Middle frontal gyrus (tissue), 1 donor: ENCODE data around the gene TAF1L.
"Not testable (repeated sequence)": the region's sequence is repeated elsewhere in the genome, so short reads cannot be mapped to it uniquely, and the experiment has no call there.

ENCODE experiments used
- DNase-seq: peaks from one replicate; pipeline ENCODE4 v3.0.0-alpha.2; 2015; ENCODE audit warnings: low spot score; ENCODE audit errors: extremely low spot score

Gene TAF1L, protein sequence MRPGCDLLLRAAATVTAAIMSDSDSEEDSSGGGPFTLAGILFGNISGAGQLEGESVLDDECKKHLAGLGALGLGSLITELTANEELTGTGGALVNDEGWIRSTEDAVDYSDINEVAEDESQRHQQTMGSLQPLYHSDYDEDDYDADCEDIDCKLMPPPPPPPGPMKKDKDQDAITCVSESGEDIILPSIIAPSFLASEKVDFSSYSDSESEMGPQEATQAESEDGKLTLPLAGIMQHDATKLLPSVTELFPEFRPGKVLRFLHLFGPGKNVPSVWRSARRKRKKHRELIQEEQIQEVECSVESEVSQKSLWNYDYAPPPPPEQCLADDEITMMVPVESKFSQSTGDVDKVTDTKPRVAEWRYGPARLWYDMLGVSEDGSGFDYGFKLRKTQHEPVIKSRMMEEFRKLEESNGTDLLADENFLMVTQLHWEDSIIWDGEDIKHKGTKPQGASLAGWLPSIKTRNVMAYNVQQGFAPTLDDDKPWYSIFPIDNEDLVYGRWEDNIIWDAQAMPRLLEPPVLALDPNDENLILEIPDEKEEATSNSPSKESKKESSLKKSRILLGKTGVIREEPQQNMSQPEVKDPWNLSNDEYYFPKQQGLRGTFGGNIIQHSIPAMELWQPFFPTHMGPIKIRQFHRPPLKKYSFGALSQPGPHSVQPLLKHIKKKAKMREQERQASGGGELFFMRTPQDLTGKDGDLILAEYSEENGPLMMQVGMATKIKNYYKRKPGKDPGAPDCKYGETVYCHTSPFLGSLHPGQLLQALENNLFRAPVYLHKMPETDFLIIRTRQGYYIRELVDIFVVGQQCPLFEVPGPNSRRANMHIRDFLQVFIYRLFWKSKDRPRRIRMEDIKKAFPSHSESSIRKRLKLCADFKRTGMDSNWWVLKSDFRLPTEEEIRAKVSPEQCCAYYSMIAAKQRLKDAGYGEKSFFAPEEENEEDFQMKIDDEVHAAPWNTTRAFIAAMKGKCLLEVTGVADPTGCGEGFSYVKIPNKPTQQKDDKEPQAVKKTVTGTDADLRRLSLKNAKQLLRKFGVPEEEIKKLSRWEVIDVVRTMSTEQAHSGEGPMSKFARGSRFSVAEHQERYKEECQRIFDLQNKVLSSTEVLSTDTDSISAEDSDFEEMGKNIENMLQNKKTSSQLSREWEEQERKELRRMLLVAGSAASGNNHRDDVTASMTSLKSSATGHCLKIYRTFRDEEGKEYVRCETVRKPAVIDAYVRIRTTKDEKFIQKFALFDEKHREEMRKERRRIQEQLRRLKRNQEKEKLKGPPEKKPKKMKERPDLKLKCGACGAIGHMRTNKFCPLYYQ (N-terminal part only)

DNA sequence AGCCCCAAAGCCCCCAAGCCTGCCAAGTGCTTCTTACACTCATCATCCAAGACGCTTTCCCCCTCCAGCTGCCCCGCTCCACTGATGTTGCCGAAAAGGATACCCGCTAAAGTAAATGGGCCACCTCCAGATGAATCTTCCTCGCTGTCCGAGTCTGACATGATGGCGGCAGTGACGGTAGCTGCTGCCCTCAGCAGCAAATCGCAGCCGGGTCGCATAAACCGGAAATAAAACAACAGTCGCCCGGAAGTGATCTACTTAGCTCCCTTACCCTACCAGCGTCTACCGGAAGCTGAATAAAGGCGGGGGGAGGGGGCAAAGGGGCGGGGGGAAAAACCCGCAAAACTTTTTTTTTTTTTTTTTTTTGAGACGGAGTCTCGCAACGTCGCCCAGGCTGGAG, at the start of gene TAF1L:
TSS of gene TAF1L (minus strand) at position 308 of the 400 bp plus-strand sequence. CDS start at position 218, 90 bp downstream.
- DNase-seq: no peak

DNA sequence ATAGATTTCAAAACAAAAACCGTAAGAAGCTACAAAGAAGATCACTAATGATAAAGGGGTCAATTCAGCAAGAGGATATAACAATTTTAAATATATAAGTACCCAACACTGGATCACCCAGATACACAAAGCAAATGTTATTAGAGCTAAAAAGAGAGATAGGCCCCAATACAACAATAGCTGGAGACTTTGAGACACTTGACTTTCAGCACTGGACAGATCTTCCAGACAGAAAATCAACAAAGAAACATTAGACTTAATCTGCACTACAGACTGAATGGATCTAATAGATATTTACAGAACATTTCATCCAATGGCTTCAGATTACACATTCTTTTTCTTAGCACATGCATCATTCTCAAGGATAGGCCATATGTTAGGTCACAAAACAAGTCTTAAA, 46.3 kb upstream of the TAF1L start:
- DNase-seq: no peak

DNA sequence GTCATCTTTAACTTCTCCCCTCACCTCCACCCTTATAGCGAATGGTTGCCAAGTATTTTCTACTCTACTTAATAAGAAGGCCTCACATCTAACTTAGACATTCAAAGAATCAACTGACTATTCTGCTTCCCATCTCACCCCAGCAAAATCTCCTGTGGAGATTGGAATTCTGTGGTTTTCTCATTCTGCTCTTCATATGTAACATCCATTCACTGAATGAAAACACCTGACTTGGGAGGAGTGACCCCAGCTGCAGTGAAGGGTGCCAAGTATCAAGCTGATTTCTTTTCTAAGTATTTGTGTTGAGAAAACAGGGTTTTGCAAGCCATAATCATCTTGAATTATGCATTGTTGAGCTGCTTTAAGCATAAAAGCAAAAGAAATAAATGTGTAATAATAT, 42.5 kb upstream of the TAF1L start:
- DNase-seq: no peak

DNA sequence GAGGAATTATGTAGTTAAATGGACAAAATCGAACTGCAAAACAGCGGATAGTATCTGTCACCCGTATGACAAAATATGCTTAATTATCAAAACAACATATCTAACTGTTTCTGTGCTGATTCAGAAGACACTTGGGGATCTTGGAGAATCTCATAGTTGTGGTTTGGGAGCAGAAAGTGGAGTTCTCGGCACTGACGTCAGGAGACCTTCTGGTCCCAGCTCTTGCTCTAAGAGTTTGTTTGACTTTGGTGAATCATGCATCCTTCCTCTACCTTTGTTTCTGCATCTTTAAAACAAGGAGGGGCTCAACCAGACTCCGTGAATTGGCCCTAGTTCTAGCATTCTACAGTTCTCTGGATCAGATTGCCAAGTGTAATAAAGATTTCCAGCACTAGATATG, 37.0 kb upstream of the TAF1L start:
- no peak for DNase-seq

DNA sequence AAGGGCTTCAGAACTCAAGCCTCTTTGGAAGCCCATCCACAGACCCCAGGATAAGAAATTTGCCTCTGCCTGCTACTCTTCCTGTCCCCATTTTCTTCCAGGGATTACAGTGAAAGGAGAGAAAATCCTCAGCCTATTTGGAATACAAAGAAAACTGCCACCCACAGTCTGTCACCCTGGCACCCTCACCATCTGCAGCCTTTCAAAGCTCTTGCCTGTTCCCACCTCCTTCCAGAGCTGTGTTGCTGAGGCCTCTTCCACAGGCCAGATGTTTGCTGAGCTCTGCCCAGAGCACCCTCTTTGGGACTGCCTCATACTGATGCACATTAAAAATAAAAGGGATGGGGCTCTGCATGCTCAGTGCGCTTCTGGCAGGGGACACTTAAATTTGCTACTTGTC, 35.9 kb upstream of the TAF1L start:
- no peak for DNase-seq

DNA sequence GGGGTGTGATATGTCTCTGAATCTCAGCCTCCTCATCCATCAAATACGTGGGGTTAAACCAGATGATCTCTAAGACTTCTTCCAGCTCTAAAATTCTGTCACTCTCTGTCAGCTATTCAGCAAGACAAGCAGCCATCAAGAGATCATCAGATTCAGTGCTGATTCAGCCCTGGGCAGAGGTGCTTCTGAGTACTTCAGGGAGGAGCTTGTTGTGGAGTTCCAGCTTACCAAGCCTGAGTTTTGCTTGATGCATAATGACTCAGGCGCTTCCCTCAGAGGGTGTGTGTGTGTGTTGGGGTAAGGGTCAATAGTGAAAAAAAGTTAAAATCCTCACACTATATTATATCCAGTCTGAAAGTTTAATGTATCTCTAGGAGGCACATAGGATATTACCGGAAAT, 29.6 kb upstream of the TAF1L start:
- no peak for DNase-seq

DNA sequence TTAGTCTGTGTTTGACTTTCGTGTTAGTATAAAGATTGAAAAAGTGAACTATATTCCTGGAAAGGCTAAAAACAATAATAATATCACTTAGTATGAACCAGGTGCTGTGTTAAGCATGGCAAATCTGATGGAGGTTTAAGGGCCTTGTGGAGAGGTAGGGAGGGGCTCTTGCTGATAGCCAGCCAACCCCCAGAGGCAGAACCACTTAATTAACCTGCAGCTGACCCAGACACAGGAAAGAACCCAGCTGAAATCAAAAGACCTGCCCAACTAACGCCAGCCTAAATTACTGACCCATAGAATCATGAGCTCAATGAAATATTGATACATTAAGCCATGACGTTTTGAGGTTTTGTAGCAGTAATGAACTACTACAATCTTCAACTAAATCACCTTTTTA, 28.3 kb upstream of the TAF1L start:
- no peak for DNase-seq

DNA sequence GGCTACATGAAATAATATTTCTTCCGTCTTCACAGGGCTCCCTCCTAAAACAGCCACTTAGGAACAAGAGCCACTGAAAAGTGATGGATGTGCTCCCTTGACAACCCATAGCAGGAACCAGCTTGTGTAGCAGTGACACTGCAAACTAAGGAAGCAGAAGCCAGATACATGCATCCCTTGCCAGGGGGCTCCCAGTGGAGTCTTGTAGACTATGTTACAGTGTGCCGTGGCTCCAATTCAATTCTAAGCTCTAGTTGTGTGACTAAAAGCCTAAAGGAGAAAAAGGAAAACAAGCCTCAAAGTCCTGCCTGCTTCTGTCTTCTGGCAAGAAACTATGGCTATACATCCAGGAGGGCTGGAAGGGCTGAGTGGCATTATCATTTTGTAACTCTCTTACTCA, 12.2 kb upstream of the TAF1L start:
- DNase-seq: no peak

DNA sequence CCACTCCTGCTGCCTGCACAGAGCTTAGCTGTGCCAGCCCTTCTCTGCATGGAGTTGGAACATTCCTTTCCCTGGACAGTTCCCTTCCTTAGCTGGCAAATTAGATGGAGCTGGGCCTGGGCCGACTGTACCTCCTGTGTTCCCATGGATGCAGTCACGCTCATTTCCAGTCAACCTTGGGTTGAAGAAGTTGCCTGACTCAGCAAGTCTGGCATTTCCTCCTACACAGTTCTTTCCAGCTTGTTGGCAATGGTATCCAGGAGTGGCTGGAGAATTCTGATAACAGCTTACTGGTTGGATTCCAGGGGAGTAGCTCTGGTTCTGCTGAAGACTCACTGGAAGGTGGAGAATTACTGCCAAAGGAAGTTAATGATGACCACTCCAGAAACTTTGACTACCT, 9.2 kb upstream of the TAF1L start:
- DNase-seq: no peak

DNA sequence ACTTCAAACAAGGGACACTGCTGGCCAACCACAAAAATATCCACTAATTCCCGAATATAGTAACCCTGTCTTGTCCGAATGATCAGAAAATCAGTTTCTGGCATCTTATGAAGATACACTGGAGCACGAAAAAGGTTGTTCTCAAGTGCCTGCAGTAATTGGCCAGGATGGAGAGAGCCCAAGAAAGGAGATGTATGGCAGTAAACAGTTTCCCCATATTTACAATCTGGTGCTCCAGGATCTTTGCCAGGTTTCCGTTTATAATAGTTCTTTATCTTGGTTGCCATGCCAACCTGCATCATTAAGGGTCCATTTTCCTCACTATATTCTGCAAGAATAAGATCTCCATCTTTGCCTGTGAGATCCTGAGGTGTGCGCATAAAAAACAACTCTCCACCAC, 2.3 kb downstream of the TAF1L start:
- not testable (repeated sequence) for DNase-seq

DNA sequence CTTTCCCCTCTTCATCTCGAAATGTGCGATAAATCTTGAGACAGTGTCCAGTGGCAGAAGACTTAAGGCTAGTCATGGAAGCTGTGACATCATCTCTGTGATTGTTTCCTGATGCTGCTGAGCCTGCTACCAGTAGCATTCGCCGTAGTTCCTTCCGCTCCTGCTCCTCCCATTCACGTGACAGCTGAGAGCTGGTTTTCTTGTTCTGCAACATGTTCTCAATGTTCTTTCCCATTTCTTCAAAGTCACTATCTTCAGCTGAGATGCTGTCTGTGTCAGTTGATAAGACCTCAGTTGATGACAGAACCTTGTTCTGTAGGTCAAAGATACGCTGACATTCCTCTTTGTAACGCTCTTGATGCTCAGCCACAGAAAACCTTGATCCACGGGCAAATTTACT, 3.5 kb downstream of the TAF1L start:
- no peak for DNase-seq

DNA sequence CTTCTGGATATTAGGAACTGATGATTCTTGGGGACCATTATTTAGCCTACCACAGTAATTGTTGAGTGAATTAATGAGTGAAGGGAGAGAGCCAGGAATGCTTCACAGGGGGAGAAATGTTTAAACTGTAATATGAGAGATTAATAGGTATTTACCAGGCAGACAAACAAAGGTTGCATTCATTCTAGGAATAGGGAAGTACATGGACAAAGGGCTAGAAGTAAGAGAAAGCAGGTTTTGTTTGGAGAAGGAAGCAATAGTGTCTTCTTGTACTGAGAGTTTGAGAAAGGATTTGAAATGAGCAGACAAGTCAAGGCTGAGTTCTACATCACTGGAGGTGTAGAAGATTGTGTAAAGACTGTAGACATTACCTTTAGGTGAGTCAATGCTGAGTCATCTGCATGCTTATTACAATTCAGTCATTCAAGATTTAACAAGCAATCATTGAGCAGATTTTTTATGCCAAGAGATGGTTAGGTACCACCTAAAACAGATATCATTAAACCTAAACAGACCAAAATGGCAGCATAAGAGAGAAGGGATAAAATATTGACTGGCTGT, 8.0 kb downstream of the TAF1L start:
- DNase-seq: no peak

DNA sequence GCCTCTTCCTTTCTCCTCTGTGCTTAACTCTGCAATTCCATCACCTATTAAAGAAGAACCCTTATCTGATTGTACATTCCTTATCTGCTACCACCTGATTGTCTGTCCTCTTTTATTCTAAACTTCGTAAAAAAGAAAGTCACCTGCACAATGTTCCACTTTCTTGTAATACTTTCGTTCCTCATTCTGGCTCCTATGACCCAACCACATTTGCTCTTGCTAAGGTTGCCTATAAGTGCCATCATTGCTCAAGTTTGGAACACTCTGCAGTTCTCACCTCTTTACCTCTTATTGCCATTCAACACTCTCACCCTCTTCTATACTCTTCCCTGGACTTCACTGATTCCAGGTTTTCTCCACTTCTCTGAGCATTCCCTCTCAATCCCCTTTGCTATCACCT, 10.1 kb downstream of the TAF1L start:
- no peak for DNase-seq

DNA sequence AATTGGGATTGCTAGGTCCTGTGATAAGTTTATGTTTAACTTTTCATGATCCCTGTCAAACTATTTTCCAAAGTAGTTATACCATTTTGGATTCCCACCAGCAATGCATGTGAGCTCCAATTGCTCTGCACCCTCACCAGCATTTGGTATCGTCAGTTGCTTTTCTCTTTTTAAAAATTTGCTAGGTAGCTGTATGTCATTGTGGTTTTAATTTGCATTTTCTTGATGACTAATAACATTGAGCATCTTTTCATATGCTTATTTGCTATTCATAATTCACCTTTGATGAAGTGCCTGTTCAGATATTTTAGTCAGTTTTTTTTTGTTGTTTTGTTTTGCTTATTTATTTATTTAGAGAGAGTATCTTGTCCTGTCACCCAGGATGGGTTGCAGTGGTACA, 12.5 kb downstream of the TAF1L start:
- DNase-seq: no peak

DNA sequence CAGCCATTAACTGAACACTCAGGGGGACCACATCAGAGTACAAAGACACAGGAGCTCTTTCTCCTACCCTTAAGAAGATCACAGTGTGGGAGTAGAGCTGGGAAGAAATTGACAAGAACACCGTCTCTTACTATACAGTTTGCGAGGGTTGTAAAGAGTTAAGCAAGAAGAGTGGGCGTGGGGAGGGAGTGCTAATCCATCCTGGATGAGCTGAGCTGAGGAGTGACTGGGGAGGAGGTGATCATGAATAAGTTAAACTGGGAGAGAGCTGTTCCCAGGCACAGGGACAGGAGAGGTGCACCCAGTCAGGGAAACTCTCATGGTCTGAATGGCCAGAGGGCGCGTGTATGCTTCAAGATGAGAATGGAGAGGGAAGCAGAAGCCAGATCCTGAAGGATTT, 17.2 kb downstream of the TAF1L start:
- DNase-seq: no peak

DNA sequence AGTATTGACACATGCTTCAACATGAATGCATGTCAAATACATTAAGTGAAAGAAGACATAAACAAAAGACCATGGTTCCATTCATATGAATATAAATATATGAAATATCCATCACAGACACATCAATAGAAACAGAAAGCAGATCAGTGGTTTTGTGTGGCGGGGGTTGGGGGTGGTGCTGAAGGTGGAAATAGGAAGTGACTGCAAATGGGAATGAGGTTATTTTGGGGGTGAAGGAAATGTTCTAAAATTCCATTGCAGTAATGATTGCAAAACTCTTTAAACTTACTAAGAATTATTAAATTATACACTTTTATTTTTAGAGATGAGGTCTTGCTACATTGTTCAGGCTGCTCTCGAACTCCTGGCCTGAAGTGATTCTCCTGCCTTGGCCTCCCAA, 28.7 kb downstream of the TAF1L start:
- no peak for DNase-seq

DNA sequence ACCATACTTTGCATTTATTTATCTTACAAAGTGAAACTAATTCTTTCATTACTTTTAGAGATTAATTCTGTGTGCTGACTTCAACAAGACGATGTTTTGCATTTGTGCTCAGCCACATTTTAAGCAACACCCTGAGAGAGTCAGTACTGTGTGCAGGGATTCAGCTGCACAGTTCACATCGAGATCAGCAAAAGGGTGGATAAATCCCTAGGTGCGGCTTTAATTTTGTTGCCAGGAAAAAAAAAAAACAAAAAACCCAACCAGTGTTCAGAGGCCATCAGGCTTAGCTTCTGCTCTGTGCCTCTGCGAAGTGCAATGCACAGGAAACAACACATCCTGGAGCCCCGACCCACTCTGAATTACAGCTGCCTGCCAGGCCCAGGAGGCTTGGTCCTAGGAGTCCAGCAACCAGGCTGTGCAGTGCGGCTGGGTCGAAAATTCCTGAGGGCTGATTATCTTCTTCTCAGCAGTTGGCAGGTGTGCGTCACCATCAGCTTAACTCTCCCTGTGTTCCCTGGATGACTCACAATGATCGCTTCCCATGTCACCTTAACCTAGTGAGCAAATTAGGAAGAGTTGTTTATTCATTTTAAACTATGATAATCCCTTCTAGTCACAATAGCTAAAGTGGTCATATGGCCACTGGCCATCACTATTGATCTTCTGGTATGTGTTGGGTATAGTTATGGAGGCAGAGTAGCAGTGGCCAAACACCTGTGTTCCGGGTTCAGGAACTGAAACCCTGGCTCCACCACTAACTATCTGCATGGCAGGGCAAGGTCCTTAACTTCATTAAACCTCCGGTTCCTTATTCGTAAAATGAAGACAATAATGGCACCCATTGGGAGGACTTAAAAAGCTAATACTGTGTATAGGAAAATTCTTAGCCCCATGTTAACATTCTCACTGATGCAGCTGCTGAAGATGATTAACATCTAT, 31.3 kb downstream of the TAF1L start:
- DNase-seq: no peak

DNA sequence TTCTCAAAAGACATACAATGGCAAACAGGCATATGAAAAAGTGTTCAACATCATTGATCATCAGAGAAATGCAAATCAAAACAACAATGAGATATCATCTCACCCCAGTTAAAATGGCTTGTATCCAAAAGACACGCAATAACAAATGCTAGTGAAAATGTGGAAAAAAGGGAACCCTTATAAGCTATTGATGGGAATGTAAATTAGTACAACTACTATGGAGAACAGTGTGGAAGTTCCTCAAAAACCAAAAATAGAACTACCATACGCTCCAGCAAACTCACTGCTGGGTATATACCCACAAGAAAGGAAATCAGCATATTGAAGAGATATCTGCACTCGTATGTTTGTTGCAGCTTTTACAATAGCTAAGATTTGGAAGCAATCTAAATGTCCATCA, 36.4 kb downstream of the TAF1L start:
- not testable (repeated sequence) for DNase-seq

DNA sequence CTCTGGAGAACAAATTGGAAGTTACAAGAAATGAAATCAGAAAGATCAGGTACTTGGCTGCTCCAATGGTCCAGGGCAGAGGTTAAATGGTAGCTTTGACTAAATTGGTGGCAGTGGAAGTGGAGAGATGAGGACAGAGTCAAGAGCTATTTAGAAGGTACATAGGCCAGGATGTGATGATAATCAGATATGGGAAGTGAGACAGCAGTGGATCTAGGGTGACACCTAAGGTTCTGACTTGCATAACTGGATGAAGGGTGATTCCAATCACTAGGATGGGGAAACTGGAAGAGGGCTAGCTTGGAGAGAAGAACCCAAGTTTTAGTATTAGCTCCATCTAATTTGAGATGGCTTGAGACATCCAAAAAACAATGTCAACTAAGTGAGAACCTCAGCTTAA, 38.5 kb downstream of the TAF1L start:
- DNase-seq: no peak
